ENCODE data around the gene ACVR2A.

ACVR2A gene

GRCh38 chr2:147844697-147845410 is at the start of gene ACVR2A:
Gene ACVR2A, plus strand, starts transcription at chr2:147845029. Its CDS starts 124 bp downstream, at chr2:147845153.
- no peak for DNase-seq (ENCODE audit: low read depth)

- DNase-seq (ENCODE audit: low read depth), result no peak
Measured at GRCh38 chr2:147800316-147800715, 44.5 kb upstream of the ACVR2A start.

GRCh38 chr2:147806846-147807245 is 38.0 kb upstream of the ACVR2A start:
- no peak for DNase-seq (ENCODE audit: low read depth)

DNA sequence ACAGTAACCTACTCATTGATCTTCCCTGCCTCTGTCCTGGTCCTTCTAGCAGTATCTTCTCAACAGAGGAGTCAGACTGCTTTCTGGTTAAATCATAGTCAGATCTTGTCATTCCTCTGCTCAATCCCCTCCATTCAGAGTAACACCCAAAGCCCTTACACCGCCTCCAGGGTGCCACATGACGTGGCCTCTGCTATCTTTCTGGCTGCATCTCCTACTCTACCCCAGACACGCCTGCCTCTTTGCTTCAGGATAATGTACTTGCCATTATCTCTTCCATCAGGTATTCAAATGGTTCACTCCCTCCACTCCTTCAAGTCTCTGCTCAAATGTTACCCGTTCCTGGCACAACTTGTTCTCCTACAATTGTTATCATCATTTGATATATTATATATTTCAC is 36.3 kb upstream of the ACVR2A start:
- DNase-seq (ENCODE audit: low read depth), result no peak

GRCh38 chr2:147810883-147811765 is 33.7 kb upstream of the ACVR2A start:
- DNase-seq (ENCODE audit: low read depth), result no peak

GRCh38 chr2:147818741-147819140 is 26.1 kb upstream of the ACVR2A start:
- DNase-seq (ENCODE audit: low read depth), result no peak

GRCh38 chr2:147824620-147825019 is 20.2 kb upstream of the ACVR2A start:
- no peak for DNase-seq (ENCODE audit: low read depth)

- no peak for DNase-seq (ENCODE audit: low read depth)
Measured at GRCh38 chr2:147826278-147827087, 18.3 kb upstream of the ACVR2A start.

GRCh38 chr2:147827088-147827375 is 17.8 kb upstream of the ACVR2A start:
- no peak for DNase-seq (ENCODE audit: low read depth)

DNA sequence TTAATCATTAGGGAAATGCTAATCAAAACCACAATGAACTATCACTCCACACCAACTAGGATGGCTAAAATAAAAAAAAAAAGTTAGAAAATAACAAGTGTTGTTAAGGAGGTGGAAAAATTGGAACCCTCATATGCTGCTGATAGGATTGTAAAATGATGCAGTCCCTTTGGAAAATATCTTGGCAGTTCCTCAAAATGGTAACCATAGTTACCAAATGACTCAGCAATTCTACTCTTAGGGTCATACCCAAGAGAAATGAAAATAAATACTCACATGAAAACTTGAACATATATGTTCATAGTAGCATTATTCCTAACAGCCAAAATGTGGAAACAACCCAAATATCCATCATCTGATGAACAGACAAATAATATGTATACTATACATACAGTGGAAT is 15.7 kb upstream of the ACVR2A start:
- DNase-seq (ENCODE audit: low read depth), result peak; percentile 80

- no peak for DNase-seq (ENCODE audit: low read depth)
Measured at GRCh38 chr2:147836099-147836498, 8.7 kb upstream of the ACVR2A start.

DNA sequence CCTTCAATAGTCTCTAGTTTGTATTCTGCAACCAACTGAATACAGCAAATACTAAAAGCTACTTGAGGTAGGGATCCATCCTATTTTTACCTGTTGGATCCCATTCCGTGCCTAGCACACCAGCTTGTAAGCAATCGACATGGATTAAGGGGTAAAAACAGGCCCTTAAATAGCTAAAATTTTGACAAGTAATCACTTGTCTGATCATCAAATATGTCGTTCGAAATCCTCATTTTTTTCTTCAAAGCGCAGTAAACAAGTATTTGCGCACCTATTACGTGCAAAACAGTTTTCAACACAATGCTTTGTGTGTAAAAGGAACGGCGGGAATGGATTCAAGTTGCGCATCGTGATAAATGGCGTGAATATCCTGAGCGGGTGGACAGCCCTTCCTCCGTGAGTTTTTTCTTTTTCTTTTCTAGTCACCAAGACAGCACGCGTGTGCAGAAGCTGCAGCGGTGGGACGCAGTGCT is 1.4 kb upstream of the ACVR2A start:
- DNase-seq (ENCODE audit: low read depth), result no peak

- peak; percentile 90 for DNase-seq (ENCODE audit: low read depth)
Measured at GRCh38 chr2:147843864-147844696, 749 bp upstream of the ACVR2A start.

DNA sequence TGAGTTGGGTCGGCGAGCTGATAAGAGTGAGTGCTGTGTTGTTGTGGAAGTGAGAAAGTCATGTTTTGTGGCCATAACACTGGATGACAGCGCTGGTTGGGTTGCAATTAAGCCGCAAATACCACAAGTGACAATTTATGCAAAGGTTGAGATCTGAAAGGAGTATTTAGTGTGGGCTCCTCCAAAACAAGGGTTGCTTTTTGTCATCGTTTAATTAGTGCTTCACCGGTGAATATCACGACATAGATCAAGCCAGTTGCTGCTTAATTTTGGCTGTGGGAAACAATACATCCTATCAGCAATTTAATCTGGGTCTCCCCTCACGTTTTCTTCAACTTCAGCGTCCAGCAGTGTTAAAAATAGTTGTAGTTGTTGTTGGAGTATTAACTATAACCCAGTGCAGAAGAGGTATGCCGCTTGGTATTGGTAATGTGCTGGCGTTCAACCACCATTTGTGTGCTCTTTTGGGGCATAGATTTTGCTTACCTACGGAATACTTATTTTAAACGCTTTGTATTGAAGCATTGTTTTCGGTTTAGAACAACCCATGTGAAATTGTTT is 662 bp downstream of the ACVR2A start:
- DNase-seq (ENCODE audit: low read depth), result no peak

DNA sequence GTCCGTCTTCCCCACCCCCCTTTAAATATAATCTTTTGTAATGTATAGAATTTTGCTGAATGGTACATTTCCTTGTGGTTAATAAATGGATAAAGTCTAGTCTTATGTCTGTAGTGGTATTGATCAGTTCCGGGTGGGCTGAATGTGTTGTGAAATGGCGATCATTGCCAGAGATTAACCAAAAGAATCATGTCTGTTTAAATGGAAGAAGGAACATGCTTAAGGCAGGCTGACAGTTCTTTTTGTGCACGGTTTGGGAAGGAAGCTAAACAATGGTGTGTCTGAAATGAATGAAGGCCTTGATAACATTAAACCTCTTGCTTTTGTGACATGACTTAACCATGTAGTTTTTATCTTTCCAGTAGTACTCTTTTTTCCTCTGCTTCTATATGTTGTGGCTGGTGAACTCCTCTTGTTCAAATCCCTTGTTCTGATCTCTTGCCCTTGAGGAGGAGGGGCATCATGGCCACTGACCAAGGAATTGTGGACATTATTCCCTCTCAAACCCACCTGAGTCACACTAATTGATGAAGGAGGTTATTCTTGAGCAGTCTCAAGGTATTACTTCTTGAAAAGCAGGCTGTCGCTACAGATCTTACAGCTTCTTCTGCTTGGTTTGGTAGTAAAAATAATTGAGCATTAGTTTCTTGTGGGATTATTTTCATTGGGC is 1.7 kb downstream of the ACVR2A start:
- DNase-seq (ENCODE audit: low read depth), result no peak

- DNase-seq (ENCODE audit: low read depth), result no peak
Measured at GRCh38 chr2:147847746-147848391, 3.0 kb downstream of the ACVR2A start.

GRCh38 chr2:147850838-147851237 is 6.0 kb downstream of the ACVR2A start:
- no peak for DNase-seq (ENCODE audit: low read depth)

DNA sequence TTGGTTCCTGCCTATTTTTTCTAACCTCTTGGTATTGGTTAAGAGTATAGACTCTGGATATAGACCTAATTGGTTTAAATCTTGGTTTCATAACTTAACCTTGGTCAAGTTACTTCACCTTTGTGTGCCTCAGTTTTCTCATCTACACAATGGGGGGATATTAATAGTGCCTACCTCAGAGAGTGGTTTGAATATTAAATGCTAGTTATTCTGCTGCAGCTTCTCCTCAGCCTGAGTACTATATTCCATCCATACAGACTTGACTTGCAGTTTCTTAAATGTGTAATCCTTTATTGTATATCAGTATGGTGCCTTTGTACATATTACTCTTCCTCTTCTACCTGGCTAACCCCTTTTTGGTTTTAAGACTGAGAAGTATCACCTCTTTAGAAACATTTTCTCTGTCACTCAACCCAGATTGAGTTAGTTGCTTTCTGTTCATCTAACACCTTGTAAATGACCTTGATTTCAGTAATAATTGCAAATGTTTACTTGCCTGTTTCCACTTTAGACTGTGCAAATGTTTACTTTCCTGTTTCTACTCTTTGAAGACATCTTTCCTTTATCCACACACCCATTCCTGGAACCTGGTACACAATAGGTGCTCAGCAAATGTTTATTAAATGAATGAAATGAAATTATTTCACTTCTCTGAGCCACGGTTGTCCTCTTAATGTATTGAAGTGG is 6.6 kb downstream of the ACVR2A start:
- no peak for DNase-seq (ENCODE audit: low read depth)

- DNase-seq (ENCODE audit: low read depth), result no peak
Measured at GRCh38 chr2:147854557-147855134, 9.8 kb downstream of the ACVR2A start.

Data from fibroblast of gingiva (primary cell).